GM23338 (cell line): ENCODE data around the gene CEP89.

ENCODE experiments used
- CREB1 ChIP-seq: fragments of 250-450 bp; sonication (Bioruptor Pico); IDR thresholded peaks from 2 replicates; pipeline ENCODE4 v1.5.0; 2020; ENCODE audit warnings: low read depth, mild to moderate bottlenecking, moderate library complexity
- EZH2 ChIP-seq: fragments of 200-600 bp; sonication (generic); IDR thresholded peaks from one replicate; pipeline ENCODE4 v1.8.0; 2017; ENCODE audit warnings: antibody characterized with exemption, mild to moderate bottlenecking, low read depth; ENCODE audit not compliant: unreplicated experiment
- EZH2phosphoT487 ChIP-seq: fragments of 200-600 bp; sonication (generic); IDR thresholded peaks from one replicate; pipeline ENCODE4 v1.8.1; 2018; ENCODE audit warnings: antibody characterized with exemption; ENCODE audit not compliant: unreplicated experiment
- JUNB ChIP-seq: IDR thresholded peaks from one replicate; pipeline ENCODE4 v1.6.1; 2016; ENCODE audit warnings: antibody characterized with exemption; ENCODE audit not compliant: unreplicated experiment
- NANOG ChIP-seq: IDR thresholded peaks from 2 replicates; pipeline ENCODE4 v1.6.1; 2016; ENCODE audit warnings: antibody characterized with exemption, borderline replicate concordance
- POLR2AphosphoS5 ChIP-seq: IDR thresholded peaks from 2 replicates; pipeline ENCODE4 v1.6.1; 2016; ENCODE audit warnings: antibody characterized with exemption, low read depth
- ZNF114 ChIP-seq: fragments of 250-450 bp; sonication (Bioruptor Pico); IDR thresholded peaks from 2 replicates; pipeline ENCODE4 v1.5.0; 2020; ENCODE audit warnings: mild to moderate bottlenecking, moderate library complexity
- ZNF331 ChIP-seq: fragments of 250-450 bp; sonication (Bioruptor Pico); IDR thresholded peaks from 2 replicates; pipeline ENCODE4 v1.5.0; 2020; ENCODE audit warnings: low read depth, mild to moderate bottlenecking, moderate library complexity
- TF ChIP-seq, protein P1 (sequence below), 2 experiments: fragments of 200-600 bp in 1 of 2; sonication (generic) in 1 of 2; conservative IDR thresholded peaks; 2 replicates each; pipeline versions ENCODE4 v1.5.1 to v1.6.1; 2016 to 2017; ENCODE audit warnings: antibody characterized with exemption in 2 of 2, low read depth in 2 of 2, mild to moderate bottlenecking in 2 of 2, moderate library complexity in 1 of 2
- TF ChIP-seq, protein P2 (sequence below): IDR thresholded peaks from one replicate; pipeline ENCODE4 v1.6.1; 2018; ENCODE audit warnings: antibody characterized with exemption; ENCODE audit not compliant: unreplicated experiment

DNA sequence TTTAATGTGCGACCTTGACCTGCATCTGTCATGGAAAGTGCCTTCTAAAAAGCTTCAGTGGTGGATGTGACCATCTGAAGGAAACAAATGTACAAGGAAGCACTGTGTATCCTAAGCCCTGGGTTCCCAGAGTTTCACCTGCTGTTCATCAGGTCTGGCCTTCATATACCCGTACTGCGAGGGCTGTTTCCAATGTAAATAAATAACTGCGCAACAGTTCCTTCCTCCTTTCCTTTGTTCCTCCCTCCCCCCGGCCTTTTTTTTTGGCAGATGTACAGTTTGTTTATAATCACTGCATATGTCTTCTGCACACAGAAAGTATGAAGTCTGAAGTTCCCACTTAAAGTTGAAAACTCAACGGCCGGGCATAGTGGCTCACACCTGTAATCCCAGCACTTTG, 5.5 kb upstream of the CEP89 start:
- TF ChIP-seq, protein P1, sequence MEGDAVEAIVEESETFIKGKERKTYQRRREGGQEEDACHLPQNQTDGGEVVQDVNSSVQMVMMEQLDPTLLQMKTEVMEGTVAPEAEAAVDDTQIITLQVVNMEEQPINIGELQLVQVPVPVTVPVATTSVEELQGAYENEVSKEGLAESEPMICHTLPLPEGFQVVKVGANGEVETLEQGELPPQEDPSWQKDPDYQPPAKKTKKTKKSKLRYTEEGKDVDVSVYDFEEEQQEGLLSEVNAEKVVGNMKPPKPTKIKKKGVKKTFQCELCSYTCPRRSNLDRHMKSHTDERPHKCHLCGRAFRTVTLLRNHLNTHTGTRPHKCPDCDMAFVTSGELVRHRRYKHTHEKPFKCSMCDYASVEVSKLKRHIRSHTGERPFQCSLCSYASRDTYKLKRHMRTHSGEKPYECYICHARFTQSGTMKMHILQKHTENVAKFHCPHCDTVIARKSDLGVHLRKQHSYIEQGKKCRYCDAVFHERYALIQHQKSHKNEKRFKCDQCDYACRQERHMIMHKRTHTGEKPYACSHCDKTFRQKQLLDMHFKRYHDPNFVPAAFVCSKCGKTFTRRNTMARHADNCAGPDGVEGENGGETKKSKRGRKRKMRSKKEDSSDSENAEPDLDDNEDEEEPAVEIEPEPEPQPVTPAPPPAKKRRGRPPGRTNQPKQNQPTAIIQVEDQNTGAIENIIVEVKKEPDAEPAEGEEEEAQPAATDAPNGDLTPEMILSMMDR (conservative IDR thresholded peaks at IDR 0.05; ENCODE audit: low read depth in 2 of 2), result no peak
- TF ChIP-seq POLR2AphosphoS5 (no peak), EZH2 (no peak), ZNF114 (no peak), EZH2phosphoT487 (no peak), CREB1 (CRISPR knock-in tag) (no peak), JUNB (no peak), ZNF331 (CRISPR knock-in tag) (no peak), NANOG (no peak)
- TF ChIP-seq, protein P2, sequence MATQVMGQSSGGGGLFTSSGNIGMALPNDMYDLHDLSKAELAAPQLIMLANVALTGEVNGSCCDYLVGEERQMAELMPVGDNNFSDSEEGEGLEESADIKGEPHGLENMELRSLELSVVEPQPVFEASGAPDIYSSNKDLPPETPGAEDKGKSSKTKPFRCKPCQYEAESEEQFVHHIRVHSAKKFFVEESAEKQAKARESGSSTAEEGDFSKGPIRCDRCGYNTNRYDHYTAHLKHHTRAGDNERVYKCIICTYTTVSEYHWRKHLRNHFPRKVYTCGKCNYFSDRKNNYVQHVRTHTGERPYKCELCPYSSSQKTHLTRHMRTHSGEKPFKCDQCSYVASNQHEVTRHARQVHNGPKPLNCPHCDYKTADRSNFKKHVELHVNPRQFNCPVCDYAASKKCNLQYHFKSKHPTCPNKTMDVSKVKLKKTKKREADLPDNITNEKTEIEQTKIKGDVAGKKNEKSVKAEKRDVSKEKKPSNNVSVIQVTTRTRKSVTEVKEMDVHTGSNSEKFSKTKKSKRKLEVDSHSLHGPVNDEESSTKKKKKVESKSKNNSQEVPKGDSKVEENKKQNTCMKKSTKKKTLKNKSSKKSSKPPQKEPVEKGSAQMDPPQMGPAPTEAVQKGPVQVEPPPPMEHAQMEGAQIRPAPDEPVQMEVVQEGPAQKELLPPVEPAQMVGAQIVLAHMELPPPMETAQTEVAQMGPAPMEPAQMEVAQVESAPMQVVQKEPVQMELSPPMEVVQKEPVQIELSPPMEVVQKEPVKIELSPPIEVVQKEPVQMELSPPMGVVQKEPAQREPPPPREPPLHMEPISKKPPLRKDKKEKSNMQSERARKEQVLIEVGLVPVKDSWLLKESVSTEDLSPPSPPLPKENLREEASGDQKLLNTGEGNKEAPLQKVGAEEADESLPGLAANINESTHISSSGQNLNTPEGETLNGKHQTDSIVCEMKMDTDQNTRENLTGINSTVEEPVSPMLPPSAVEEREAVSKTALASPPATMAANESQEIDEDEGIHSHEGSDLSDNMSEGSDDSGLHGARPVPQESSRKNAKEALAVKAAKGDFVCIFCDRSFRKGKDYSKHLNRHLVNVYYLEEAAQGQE, result no peak
